Measurements from ENCODE around the gene ATF7IP2. TPM values are rescaled to one million over a fixed set of nuclear protein-coding genes. Genes with fewer than 3 reads are reported as not detected.

ATF7IP2 gene
- total and polyA plus RNA-seq, 2 of the 13 experiments (the other 11 are each of a cell fraction or from before 2014, with no cell fraction given), result 117 to 217 TPM

DNA sequence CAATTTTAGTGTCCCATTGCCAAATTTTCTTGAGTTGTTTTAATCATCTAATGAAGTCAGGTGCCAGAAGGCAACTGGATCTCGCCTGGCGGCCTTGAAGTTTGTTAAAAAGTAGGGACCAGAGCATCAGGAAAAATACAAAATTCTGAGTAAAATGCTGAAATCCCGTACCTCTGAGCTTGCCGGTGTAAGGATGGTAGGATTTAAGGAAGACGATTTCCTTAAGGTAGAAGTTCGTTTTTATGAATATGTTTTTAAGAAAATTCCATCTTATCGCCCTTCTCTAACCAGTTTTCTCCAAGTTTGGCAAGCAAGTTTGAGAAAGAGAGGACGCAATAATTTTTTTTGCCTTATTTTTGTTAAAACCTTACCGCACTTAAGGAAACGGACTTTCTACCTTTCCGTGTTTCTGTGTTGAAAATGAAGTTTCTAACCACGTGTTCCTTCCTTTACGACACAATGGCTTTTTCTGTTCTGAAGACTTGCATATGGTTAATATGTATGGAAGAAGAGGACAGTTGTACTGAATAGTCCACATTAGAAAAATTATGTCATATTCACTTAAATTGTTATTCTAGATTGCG is 748 bp downstream of the ATF7IP2 start (continued):
- 0 out of 2 replicates have a peak, but pooled peaks have one; percentile 42 for TF ChIP-seq ZSCAN30 (CRISPR knock-in tag; IDR thresholded peaks at IDR 0.05)
- TF ChIP-seq MEIS1 (CRISPR knock-in tag; IDR thresholded peaks at IDR 0.05; ENCODE audit: borderline replicate concordance), result no peak
- TF ChIP-seq HOXA3 (CRISPR knock-in tag; IDR thresholded peaks at IDR 0.05), result no peak
- TF ChIP-seq ZNF800 (CRISPR knock-in tag; IDR thresholded peaks at IDR 0.05), result no peak
- no peak; a peak in 1 of 4 replicates for TF ChIP-seq EP300 (IDR thresholded peaks at IDR 0.05; ENCODE audit: low read depth in 2 of 2, low read length in 2 of 2)
- no peak for TF ChIP-seq EP300 (CRISPR knock-in tag; IDR thresholded peaks at IDR 0.05; ENCODE audit: borderline replicate concordance)
- TF ChIP-seq ZNF577 (CRISPR knock-in tag; IDR thresholded peaks at IDR 0.05; ENCODE audit: borderline replicate concordance, low read depth), result no peak
- TF ChIP-seq ZNF776 (CRISPR knock-in tag; IDR thresholded peaks at IDR 0.05), result no peak
- peak; percentile 37; the same call in 1 of the 2 replicates for TF ChIP-seq USF2 (IDR thresholded peaks at IDR 0.05; ENCODE audit: low read depth, low read length)
- peak; percentile 63; the same call in 1 of the 2 replicates for TF ChIP-seq USF2 (CRISPR knock-in tag; IDR thresholded peaks at IDR 0.05; ENCODE audit: borderline replicate concordance)
- no peak for TF ChIP-seq ZNF232 (CRISPR knock-in tag; IDR thresholded peaks at IDR 0.05; ENCODE audit: borderline replicate concordance)
- TF ChIP-seq ZNF264 (CRISPR knock-in tag; IDR thresholded peaks at IDR 0.05), result peak; percentile 27; the same call in 1 of the 2 replicates
- peak; percentile 3; the same call in 1 of the 2 replicates for TF ChIP-seq ZFP36L1 (CRISPR knock-in tag; IDR thresholded peaks at IDR 0.05)
- TF ChIP-seq CAMTA2 (CRISPR knock-in tag; IDR thresholded peaks at IDR 0.05; ENCODE audit: borderline replicate concordance), result no peak
- no peak for TF ChIP-seq ZSCAN25 (CRISPR knock-in tag; IDR thresholded peaks at IDR 0.05)
- TF ChIP-seq SOX5 (CRISPR knock-in tag; IDR thresholded peaks at IDR 0.05; ENCODE audit: borderline replicate concordance), result peak; percentile 15; the same call in 1 of the 2 replicates
- TF ChIP-seq ASH2L (IDR thresholded peaks at IDR 0.05; ENCODE audit: insufficient read length, low read depth, low read length), result peak; percentile 56
- TF ChIP-seq, protein P1, sequence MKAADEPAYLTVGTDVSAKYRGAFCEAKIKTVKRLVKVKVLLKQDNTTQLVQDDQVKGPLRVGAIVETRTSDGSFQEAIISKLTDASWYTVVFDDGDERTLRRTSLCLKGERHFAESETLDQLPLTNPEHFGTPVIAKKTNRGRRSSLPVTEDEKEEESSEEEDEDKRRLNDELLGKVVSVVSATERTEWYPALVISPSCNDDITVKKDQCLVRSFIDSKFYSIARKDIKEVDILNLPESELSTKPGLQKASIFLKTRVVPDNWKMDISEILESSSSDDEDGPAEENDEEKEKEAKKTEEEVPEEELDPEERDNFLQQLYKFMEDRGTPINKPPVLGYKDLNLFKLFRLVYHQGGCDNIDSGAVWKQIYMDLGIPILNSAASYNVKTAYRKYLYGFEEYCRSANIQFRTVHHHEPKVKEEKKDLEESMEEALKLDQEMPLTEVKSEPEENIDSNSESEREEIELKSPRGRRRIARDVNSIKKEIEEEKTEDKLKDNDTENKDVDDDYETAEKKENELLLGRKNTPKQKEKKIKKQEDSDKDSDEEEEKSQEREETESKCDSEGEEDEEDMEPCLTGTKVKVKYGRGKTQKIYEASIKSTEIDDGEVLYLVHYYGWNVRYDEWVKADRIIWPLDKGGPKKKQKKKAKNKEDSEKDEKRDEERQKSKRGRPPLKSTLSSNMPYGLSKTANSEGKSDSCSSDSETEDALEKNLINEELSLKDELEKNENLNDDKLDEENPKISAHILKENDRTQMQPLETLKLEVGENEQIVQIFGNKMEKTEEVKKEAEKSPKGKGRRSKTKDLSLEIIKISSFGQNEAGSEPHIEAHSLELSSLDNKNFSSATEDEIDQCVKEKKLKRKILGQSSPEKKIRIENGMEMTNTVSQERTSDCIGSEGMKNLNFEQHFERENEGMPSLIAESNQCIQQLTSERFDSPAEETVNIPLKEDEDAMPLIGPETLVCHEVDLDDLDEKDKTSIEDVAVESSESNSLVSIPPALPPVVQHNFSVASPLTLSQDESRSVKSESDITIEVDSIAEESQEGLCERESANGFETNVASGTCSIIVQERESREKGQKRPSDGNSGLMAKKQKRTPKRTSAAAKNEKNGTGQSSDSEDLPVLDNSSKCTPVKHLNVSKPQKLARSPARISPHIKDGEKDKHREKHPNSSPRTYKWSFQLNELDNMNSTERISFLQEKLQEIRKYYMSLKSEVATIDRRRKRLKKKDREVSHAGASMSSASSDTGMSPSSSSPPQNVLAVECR (CRISPR knock-in tag; IDR thresholded peaks at IDR 0.05; ENCODE audit: borderline replicate concordance), result no peak
- TF ChIP-seq, protein P2, sequence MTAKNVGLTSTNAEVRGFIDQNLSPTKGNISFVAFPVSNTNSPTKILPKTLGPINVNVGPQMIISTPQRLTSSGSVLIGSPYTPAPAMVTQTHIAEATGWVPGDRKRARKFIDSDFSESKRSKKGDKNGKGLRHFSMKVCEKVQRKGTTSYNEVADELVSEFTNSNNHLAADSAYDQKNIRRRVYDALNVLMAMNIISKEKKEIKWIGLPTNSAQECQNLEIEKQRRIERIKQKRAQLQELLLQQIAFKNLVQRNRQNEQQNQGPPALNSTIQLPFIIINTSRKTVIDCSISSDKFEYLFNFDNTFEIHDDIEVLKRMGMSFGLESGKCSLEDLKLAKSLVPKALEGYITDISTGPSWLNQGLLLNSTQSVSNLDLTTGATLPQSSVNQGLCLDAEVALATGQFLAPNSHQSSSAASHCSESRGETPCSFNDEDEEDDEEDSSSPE (CRISPR knock-in tag; IDR thresholded peaks at IDR 0.05), result 0 out of 2 replicates have a peak, but pooled peaks have one; percentile 21
- no peak for TF ChIP-seq ZNF724P (CRISPR knock-in tag; IDR thresholded peaks at IDR 0.05; ENCODE audit: borderline replicate concordance)
